Neutrophil (primary cell): ENCODE results near the gene CBFB.

Source experiments
- H3K27ac ChIP-seq: fragments of 200-600 bp; sonication (generic); 2 replicates; pipeline ENCODE4 v1.5.1; 2016; ENCODE audit warnings: mild to moderate bottlenecking, moderate library complexity
- H3K27me3 ChIP-seq: fragments of 200-600 bp; sonication (generic); 2 replicates; pipeline ENCODE4 v1.6.0; 2016; ENCODE audit warnings: mild to moderate bottlenecking
- H3K36me3 ChIP-seq: fragments of 200-600 bp; sonication (generic); 2 replicates; pipeline ENCODE4 v1.5.1; 2017
- H3K4me1 ChIP-seq, 2 experiments: fragments of 200-600 bp in 1 of 2; sonication (generic) in 1 of 2; 1 replicate in 1 of 2; 2 replicates in 1 of 2; pipeline versions ENCODE4 v1.5.1 to v1.6.1; 2013 to 2016; ENCODE audit warnings: low read depth in 1 of 2, low read length in 1 of 2, mild to moderate bottlenecking in 1 of 2, moderate library complexity in 1 of 2; ENCODE audit not compliant: control insufficient read depth in 1 of 2, insufficient read depth in 1 of 2
- H3K4me3 ChIP-seq, 2 experiments: fragments of 200-600 bp in 1 of 2; sonication (generic) in 1 of 2; 1 replicate in 1 of 2; 2 replicates in 1 of 2; pipeline ENCODE4 v1.5.1; 2013 to 2016; ENCODE audit warnings: low read depth in 1 of 2, low read length in 1 of 2, mild to moderate bottlenecking in 1 of 2, moderate library complexity in 1 of 2
- H3K9me3 ChIP-seq: fragments of 200-600 bp; sonication (generic); 2 replicates; pipeline ENCODE4 v1.5.1; 2016
- CTCF ChIP-seq: fragments of 200-600 bp; sonication (generic); IDR thresholded peaks from 2 replicates; pipeline ENCODE4 v1.5.1; 2016; ENCODE audit warnings: antibody characterized with exemption

Gene CBFB

GRCh38 chr16:67082891-67083290 is 53.9 kb downstream of the CBFB start:
- H3K36me3 ChIP-seq = peaks cover 34% of the 10 kb centered on the region
- TF ChIP-seq CTCF = no peak
- no peak overlapping the region for H3K4me3 ChIP-seq
- no peaks in the 10 kb centered on the region for H3K9me3 ChIP-seq
- H3K27me3 ChIP-seq = no peaks in the 10 kb centered on the region
- H3K4me1 ChIP-seq = no peaks in the 10 kb centered on the region
- H3K27ac ChIP-seq = no peak overlapping the region

GRCh38 chr16:67084345-67085028 is 55.5 kb downstream of the CBFB start:
- Histone ChIP-seq H3K9me3 (no peaks in the 10 kb centered on the region), H3K27ac (no peak overlapping the region), H3K36me3 (peaks cover 32% of the 10 kb centered on the region), H3K27me3 (no peaks in the 10 kb centered on the region), H3K4me1 (no peaks in the 10 kb centered on the region), H3K4me3 (no peak overlapping the region)
- no peak for TF ChIP-seq CTCF

GRCh38 chr16:67086822-67087221 is 57.9 kb downstream of the CBFB start:
- H3K4me3 ChIP-seq = no peak overlapping the region

GRCh38 chr16:67087291-67087690 is 58.3 kb downstream of the CBFB start:
- Histone ChIP-seq H3K27me3 (no peaks in the 10 kb centered on the region), H3K9me3 (no peaks in the 10 kb centered on the region), H3K4me1 (peaks cover 0 to 5% of the 10 kb centered on the region in 2 experiments), H3K36me3 (peaks cover 31% of the 10 kb centered on the region), H3K4me3 (no peak overlapping the region), H3K27ac (no peak overlapping the region)
- TF ChIP-seq CTCF = no peak

More at GRCh38 chr16:67086822-67087221, 57.9 kb downstream of the CBFB start:
- no peak overlapping the region for H3K27ac ChIP-seq
- H3K27me3 ChIP-seq = no peaks in the 10 kb centered on the region
- peaks cover 26% of the 10 kb centered on the region for H3K36me3 ChIP-seq
- H3K4me1 ChIP-seq = peaks cover 0 to 5% of the 10 kb centered on the region in 2 experiments
- no peak for TF ChIP-seq CTCF
- H3K9me3 ChIP-seq = no peaks in the 10 kb centered on the region

GRCh38 chr16:67087803-67088202 is 58.9 kb downstream of the CBFB start:
- no peaks in the 10 kb centered on the region for H3K9me3 ChIP-seq
- H3K4me3 ChIP-seq = no peak overlapping the region
- TF ChIP-seq CTCF = no peak
- H3K27ac ChIP-seq = no peak overlapping the region
- H3K27me3 ChIP-seq = no peaks in the 10 kb centered on the region
- H3K36me3 ChIP-seq = peaks cover 31% of the 10 kb centered on the region
- peaks cover 0 to 5% of the 10 kb centered on the region in 2 experiments for H3K4me1 ChIP-seq
